WTC11 (cell line): ENCODE data around the gene GPC6. TPM values are rescaled to one million over a fixed set of nuclear protein-coding genes. Genes with fewer than 3 reads are reported as not detected.

Source experiments
- ATAC-seq: fragments of 200-7000 bp; cut with Tn5 transposase; 2 replicates; pipeline ENCODE4 v1.10.0; 2021; ENCODE audit warnings: mild to moderate bottlenecking, moderate library complexity
- CTCF ChIA-PET: fragments of 300-600 bp; sonication (Branson Sonifier 250); formaldehyde crosslinking; loops from one replicate; lab custom pipeline; 2021; ENCODE audit warnings: antibody characterized with exemption; lab: Charles Lee
- POLR2A ChIA-PET: fragments of 350-600 bp; sonication (Branson Sonifier 250); formaldehyde crosslinking; loops from one replicate; lab custom pipeline; 2021; ENCODE audit warnings: antibody characterized with exemption; lab: Charles Lee
- DNase-seq: peaks from one replicate; pipeline ENCODE4 v3.0.0; 2021; ENCODE audit warnings: low spot score
- H3K27ac Mint-ChIP-seq: 2 replicates; pipeline ENCODE4 v1.8.0; 2021; ENCODE audit warnings: mixed read lengths
- H3K27me3 Mint-ChIP-seq: 2 replicates; pipeline ENCODE4 v1.8.0; 2021; ENCODE audit warnings: low read depth, mild to moderate bottlenecking, moderate library complexity, mixed read lengths
- H3K36me3 Mint-ChIP-seq: 2 replicates; pipeline ENCODE4 v1.8.0; 2021; ENCODE audit warnings: mixed read lengths
- H3K4me1 Mint-ChIP-seq: 2 replicates; pipeline ENCODE4 v1.8.0; 2022; ENCODE audit warnings: mixed read lengths
- H3K4me3 Mint-ChIP-seq: 2 replicates; pipeline ENCODE4 v1.8.0; 2021; ENCODE audit warnings: mild to moderate bottlenecking, moderate library complexity, mixed read lengths
- H3K9me3 Mint-ChIP-seq: 2 replicates; pipeline ENCODE4 v1.8.0; 2021; ENCODE audit warnings: mixed read lengths
- EMX1 ChIP-seq: fragments of 250-450 bp; sonication (Bioruptor Pico); IDR thresholded peaks from 2 replicates; pipeline ENCODE4 v1.8.0; 2021; ENCODE audit warnings: mild to moderate bottlenecking
- ESRRA ChIP-seq: sonication (generic); formaldehyde crosslinking; IDR thresholded peaks from 2 replicates; pipeline ENCODE4 v1.8.1; 2022; ENCODE audit warnings: mild to moderate bottlenecking, missing genetic modification reagents, borderline replicate concordance
- GRHL2 ChIP-seq: fragments of 250-450 bp; sonication (Bioruptor Pico); IDR thresholded peaks from 2 replicates; pipeline ENCODE4 v1.8.0; 2022; ENCODE audit warnings: mild to moderate bottlenecking, moderate library complexity; ENCODE audit not compliant: insufficient replicate concordance, severe bottlenecking
- HMGA2 ChIP-seq: fragments of 250-450 bp; sonication (Bioruptor Pico); IDR thresholded peaks from 2 replicates; pipeline ENCODE4 v1.4.0; 2021; ENCODE audit warnings: mild to moderate bottlenecking, moderate library complexity
- NFATC4 ChIP-seq: fragments of 250-450 bp; sonication (Bioruptor Pico); IDR thresholded peaks from 2 replicates; pipeline ENCODE4 v1.9.0; 2021; ENCODE audit warnings: mild to moderate bottlenecking
- NR1H2 ChIP-seq: sonication (generic); formaldehyde crosslinking; IDR thresholded peaks from 2 replicates; pipeline ENCODE4 v1.9.0; 2021; ENCODE audit warnings: mild to moderate bottlenecking, moderate library complexity, missing genetic modification reagents
- NR2C2 ChIP-seq: sonication (generic); formaldehyde crosslinking; IDR thresholded peaks from 2 replicates; pipeline ENCODE4 v1.8.0; 2022; ENCODE audit warnings: mild to moderate bottlenecking, missing genetic modification reagents
- OVOL2 ChIP-seq: fragments of 250-450 bp; sonication (Bioruptor Pico); IDR thresholded peaks from 2 replicates; pipeline ENCODE4 v1.9.0; 2021; ENCODE audit warnings: mild to moderate bottlenecking, borderline replicate concordance
- PRRX2 ChIP-seq: fragments of 250-450 bp; sonication (Bioruptor Pico); IDR thresholded peaks from 2 replicates; pipeline ENCODE4 v1.8.0; 2021; ENCODE audit warnings: mild to moderate bottlenecking
- SOX15 ChIP-seq: fragments of 250-450 bp; sonication (Bioruptor Pico); IDR thresholded peaks from 2 replicates; pipeline ENCODE4 v1.9.0; 2021; ENCODE audit warnings: mild to moderate bottlenecking
- SP1 ChIP-seq: sonication (generic); formaldehyde crosslinking; conservative IDR thresholded peaks from 2 replicates; pipeline ENCODE4 v1.8.1; 2022; ENCODE audit warnings: missing genetic modification reagents
- TEAD4 ChIP-seq: sonication (generic); formaldehyde crosslinking; IDR thresholded peaks from 2 replicates; pipeline ENCODE4 v1.8.0; 2022; ENCODE audit warnings: mild to moderate bottlenecking, missing genetic modification reagents
- ZNF138 ChIP-seq: sonication (generic); formaldehyde crosslinking; conservative IDR thresholded peaks from 2 replicates; pipeline ENCODE4 v1.8.1; 2022; ENCODE audit warnings: mild to moderate bottlenecking, moderate library complexity, missing genetic modification reagents
- ZNF219 ChIP-seq: sonication (generic); formaldehyde crosslinking; IDR thresholded peaks from 2 replicates; pipeline ENCODE4 v1.8.0; 2023; ENCODE audit warnings: missing genetic modification reagents, mild to moderate bottlenecking, borderline replicate concordance
- ZNF263 ChIP-seq: sonication (generic); formaldehyde crosslinking; IDR thresholded peaks from 2 replicates; pipeline ENCODE4 v1.8.1; 2022; ENCODE audit warnings: low read depth, mild to moderate bottlenecking, moderate library complexity, missing genetic modification reagents
- ZNF317 ChIP-seq: sonication (generic); formaldehyde crosslinking; IDR thresholded peaks from 2 replicates; pipeline ENCODE4 v1.8.1; 2023; ENCODE audit warnings: low read depth, mild to moderate bottlenecking, moderate library complexity, missing genetic modification reagents, borderline replicate concordance
- ZNF671 ChIP-seq: fragments of 250-450 bp; sonication (Bioruptor Pico); IDR thresholded peaks from 2 replicates; pipeline ENCODE4 v1.8.0; 2021; ENCODE audit warnings: mild to moderate bottlenecking
- total RNA-seq: library from RNA; stranded (reverse); gene quantifications from 3 replicates; pipeline ENCODE4 v1.2.3, GENCODE V29; 2021
- TF ChIP-seq, protein P1 (sequence below): sonication (generic); formaldehyde crosslinking; IDR thresholded peaks from 2 replicates; pipeline ENCODE4 v1.8.0; 2022; ENCODE audit warnings: mild to moderate bottlenecking, missing genetic modification reagents
- TF ChIP-seq, protein P2 (sequence below): sonication (generic); formaldehyde crosslinking; conservative IDR thresholded peaks from 2 replicates; pipeline ENCODE4 v1.8.1; 2022; ENCODE audit warnings: mild to moderate bottlenecking, missing genetic modification reagents
- TF ChIP-seq, protein P3 (sequence below): sonication (generic); formaldehyde crosslinking; IDR thresholded peaks from 2 replicates; pipeline ENCODE4 v1.8.1; 2023; ENCODE audit warnings: mild to moderate bottlenecking, moderate library complexity, missing genetic modification reagents
- TF ChIP-seq, protein P4 (sequence below): fragments of 250-450 bp; sonication (Bioruptor Pico); IDR thresholded peaks from 2 replicates; pipeline ENCODE4 v1.9.0; 2021; ENCODE audit warnings: mild to moderate bottlenecking
- TF ChIP-seq, protein P5 (sequence below): sonication (generic); formaldehyde crosslinking; IDR thresholded peaks from 2 replicates; pipeline ENCODE4 v1.8.0; 2023; ENCODE audit warnings: missing genetic modification reagents
- TF ChIP-seq, protein P6 (sequence below): fragments of 200-600 bp; IDR thresholded peaks from 2 replicates; pipeline ENCODE4 v1.8.0; 2022; ENCODE audit warnings: antibody characterized with exemption
- TF ChIP-seq, protein P7 (sequence below): fragments of 250-450 bp; sonication (Bioruptor Pico); conservative IDR thresholded peaks from 2 replicates; pipeline ENCODE4 v1.9.0; 2021; ENCODE audit warnings: mild to moderate bottlenecking

GPC6 gene
- total RNA-seq, 1 experiment from 2014 or later: 19.5 TPM

DNA sequence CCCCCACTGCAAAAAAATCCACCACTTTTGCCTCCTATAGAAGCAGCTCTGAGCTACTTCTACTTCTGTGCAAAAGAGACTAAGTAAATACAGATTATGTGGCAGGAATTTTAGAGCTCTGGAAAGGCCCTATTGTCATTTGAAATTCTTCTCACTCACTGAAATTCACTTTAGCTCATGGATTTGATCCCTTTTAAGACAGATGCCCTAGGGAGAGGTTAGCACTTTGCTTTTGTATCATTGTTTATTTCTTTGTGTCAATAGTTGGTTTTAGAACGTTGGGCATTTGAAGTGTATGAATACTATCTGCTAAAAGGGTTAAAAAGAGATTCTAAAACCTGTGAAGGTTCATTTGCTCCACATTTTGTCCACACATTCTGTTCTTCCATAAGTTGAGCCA is 528.7 kb downstream of the GPC6 start:
- DNase-seq (no peak), ATAC-seq (no peak)
- Mint-ChIP-seq H3K27ac (no peak overlapping the region), H3K4me3 (no peak overlapping the region), H3K4me1 (peaks cover 34% of the 10 kb centered on the region), H3K9me3 (no peaks in the 10 kb centered on the region), H3K27me3 (no peaks in the 10 kb centered on the region), H3K36me3 (no peaks in the 10 kb centered on the region)
- TF ChIP-seq, protein P1, sequence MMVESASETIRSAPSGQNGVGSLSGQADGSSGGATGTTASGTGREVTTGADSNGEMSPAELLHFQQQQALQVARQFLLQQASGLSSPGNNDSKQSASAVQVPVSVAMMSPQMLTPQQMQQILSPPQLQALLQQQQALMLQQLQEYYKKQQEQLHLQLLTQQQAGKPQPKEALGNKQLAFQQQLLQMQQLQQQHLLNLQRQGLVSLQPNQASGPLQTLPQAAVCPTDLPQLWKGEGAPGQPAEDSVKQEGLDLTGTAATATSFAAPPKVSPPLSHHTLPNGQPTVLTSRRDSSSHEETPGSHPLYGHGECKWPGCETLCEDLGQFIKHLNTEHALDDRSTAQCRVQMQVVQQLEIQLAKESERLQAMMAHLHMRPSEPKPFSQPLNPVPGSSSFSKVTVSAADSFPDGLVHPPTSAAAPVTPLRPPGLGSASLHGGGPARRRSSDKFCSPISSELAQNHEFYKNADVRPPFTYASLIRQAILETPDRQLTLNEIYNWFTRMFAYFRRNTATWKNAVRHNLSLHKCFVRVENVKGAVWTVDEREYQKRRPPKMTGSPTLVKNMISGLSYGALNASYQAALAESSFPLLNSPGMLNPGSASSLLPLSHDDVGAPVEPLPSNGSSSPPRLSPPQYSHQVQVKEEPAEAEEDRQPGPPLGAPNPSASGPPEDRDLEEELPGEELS (CRISPR knock-in tag): no peak
- no peak for TF ChIP-seq HMGA2
- no peak for TF ChIP-seq NR1H2 (CRISPR knock-in tag)
- ChIA-PET POLR2A (interaction anchor here (0.6 kb wide), 1 partner anchor 1162 kb away, joined by 3 read pairs; no protein-coding TSS in a partner anchor), CTCF (no interaction called here)

DNA sequence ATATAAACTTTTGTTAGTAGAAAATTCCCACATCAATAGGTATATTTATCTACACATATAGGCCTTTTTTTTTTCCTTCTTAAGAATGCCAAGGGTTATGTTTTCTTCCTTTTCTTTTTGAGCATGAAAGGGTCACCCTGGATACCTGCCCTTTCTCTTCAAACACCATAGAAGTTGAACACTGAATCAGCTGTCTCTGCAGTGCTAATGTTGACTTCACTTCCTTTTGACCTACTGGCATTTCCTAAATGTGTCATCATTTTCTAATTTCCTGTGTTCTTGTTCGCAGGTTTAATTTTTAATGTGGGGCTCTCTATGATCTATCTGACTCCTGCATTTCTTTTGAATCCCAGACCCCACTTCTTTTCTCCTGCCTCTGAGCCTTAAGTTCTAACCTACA is 532.0 kb downstream of the GPC6 start:
- DNase-seq (no peak), ATAC-seq (no peak)
- peaks cover 18% of the 10 kb centered on the region for H3K36me3 Mint-ChIP-seq
- no peak overlapping the region for H3K4me3 Mint-ChIP-seq
- H3K9me3 Mint-ChIP-seq: peaks cover 19% of the 10 kb centered on the region
- peaks cover 24% of the 10 kb centered on the region for H3K4me1 Mint-ChIP-seq
- H3K27ac Mint-ChIP-seq: 0 out of 2 replicates have a peak overlapping the region, but pooled peaks have one; percentile 4
- H3K27me3 Mint-ChIP-seq: no peaks in the 10 kb centered on the region
- CTCF ChIA-PET: no interaction called here
- TF ChIP-seq ZNF138 (CRISPR knock-in tag) (no peak), ZNF671 (CRISPR knock-in tag) (no peak), ZNF263 (CRISPR knock-in tag) (no peak), NR2C2 (CRISPR knock-in tag) (no peak), GRHL2 (no peak), SOX15 (CRISPR knock-in tag) (no peak), PRRX2 (no peak)
- TF ChIP-seq, protein P2, sequence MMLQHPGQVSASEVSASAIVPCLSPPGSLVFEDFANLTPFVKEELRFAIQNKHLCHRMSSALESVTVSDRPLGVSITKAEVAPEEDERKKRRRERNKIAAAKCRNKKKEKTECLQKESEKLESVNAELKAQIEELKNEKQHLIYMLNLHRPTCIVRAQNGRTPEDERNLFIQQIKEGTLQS (CRISPR knock-in tag): no peak
- POLR2A ChIA-PET: no interaction called here

DNA sequence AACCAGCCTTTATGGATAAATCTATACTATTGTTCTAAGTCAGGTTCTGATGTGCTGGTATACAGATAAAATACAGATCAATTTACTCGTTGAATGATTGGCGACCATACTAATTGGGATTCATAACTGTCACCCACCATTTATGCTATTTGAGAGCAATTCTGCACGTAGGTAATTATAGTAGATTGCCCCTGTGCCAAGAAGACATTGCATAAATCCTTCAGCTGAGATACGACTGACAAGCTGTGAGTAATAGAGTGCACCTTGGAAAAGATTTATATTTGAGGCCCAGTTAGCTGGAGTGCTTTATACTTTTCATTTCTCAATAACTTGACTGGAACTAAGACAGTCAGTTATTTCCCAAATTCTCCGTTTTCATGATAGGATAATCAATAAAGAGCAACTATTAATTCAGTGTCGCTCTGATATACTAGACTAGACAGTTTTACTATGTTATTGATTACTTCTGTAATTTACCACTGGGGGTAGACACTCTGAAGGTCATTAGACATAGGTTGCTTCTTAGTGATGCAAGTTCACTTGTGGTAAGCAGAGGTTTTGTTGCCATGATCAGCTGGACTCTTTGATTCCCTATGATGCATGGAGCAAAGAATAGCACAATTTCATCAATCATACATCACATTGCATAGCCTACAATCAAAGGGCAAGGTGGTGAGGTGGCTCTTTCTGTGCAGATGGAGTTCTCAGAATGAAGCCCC is 536.3 kb downstream of the GPC6 start:
- CTCF ChIA-PET: no interaction called here
- no peak for ATAC-seq
- POLR2A ChIA-PET: no interaction called here

More for the DNA sequence above, 536.3 kb downstream of the GPC6 start:
- Mint-ChIP-seq H3K4me1 (peaks cover 16% of the 10 kb centered on the region), H3K36me3 (peaks cover 22% of the 10 kb centered on the region), H3K27me3 (no peaks in the 10 kb centered on the region), H3K4me3 (no peak overlapping the region), H3K9me3 (peaks cover 25% of the 10 kb centered on the region), H3K27ac (no peak overlapping the region)
- DNase-seq: no peak
- TF ChIP-seq, protein P3, sequence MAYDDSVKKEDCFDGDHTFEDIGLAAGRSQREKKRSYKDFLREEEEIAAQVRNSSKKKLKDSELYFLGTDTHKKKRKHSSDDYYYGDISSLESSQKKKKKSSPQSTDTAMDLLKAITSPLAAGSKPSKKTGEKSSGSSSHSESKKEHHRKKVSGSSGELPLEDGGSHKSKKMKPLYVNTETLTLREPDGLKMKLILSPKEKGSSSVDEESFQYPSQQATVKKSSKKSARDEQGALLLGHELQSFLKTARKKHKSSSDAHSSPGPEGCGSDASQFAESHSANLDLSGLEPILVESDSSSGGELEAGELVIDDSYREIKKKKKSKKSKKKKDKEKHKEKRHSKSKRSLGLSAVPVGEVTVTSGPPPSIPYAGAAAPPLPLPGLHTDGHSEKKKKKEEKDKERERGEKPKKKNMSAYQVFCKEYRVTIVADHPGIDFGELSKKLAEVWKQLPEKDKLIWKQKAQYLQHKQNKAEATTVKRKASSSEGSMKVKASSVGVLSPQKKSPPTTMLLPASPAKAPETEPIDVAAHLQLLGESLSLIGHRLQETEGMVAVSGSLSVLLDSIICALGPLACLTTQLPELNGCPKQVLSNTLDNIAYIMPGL (CRISPR knock-in tag): no peak
- TF ChIP-seq GRHL2 (no peak), ZNF317 (CRISPR knock-in tag) (no peak), EMX1 (CRISPR knock-in tag) (no peak), ESRRA (no peak), NFATC4 (CRISPR knock-in tag) (no peak), SP1 (CRISPR knock-in tag) (no peak), ZNF219 (CRISPR knock-in tag) (no peak), OVOL2 (no peak), TEAD4 (CRISPR knock-in tag) (no peak)
- TF ChIP-seq, protein P4, sequence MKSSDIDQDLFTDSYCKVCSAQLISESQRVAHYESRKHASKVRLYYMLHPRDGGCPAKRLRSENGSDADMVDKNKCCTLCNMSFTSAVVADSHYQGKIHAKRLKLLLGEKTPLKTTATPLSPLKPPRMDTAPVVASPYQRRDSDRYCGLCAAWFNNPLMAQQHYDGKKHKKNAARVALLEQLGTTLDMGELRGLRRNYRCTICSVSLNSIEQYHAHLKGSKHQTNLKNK (CRISPR knock-in tag): no peak
- TF ChIP-seq, protein P5, sequence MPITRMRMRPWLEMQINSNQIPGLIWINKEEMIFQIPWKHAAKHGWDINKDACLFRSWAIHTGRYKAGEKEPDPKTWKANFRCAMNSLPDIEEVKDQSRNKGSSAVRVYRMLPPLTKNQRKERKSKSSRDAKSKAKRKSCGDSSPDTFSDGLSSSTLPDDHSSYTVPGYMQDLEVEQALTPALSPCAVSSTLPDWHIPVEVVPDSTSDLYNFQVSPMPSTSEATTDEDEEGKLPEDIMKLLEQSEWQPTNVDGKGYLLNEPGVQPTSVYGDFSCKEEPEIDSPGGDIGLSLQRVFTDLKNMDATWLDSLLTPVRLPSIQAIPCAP (CRISPR knock-in tag): no peak
- TF ChIP-seq, protein P6, sequence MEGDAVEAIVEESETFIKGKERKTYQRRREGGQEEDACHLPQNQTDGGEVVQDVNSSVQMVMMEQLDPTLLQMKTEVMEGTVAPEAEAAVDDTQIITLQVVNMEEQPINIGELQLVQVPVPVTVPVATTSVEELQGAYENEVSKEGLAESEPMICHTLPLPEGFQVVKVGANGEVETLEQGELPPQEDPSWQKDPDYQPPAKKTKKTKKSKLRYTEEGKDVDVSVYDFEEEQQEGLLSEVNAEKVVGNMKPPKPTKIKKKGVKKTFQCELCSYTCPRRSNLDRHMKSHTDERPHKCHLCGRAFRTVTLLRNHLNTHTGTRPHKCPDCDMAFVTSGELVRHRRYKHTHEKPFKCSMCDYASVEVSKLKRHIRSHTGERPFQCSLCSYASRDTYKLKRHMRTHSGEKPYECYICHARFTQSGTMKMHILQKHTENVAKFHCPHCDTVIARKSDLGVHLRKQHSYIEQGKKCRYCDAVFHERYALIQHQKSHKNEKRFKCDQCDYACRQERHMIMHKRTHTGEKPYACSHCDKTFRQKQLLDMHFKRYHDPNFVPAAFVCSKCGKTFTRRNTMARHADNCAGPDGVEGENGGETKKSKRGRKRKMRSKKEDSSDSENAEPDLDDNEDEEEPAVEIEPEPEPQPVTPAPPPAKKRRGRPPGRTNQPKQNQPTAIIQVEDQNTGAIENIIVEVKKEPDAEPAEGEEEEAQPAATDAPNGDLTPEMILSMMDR: no peak
- TF ChIP-seq, protein P7, sequence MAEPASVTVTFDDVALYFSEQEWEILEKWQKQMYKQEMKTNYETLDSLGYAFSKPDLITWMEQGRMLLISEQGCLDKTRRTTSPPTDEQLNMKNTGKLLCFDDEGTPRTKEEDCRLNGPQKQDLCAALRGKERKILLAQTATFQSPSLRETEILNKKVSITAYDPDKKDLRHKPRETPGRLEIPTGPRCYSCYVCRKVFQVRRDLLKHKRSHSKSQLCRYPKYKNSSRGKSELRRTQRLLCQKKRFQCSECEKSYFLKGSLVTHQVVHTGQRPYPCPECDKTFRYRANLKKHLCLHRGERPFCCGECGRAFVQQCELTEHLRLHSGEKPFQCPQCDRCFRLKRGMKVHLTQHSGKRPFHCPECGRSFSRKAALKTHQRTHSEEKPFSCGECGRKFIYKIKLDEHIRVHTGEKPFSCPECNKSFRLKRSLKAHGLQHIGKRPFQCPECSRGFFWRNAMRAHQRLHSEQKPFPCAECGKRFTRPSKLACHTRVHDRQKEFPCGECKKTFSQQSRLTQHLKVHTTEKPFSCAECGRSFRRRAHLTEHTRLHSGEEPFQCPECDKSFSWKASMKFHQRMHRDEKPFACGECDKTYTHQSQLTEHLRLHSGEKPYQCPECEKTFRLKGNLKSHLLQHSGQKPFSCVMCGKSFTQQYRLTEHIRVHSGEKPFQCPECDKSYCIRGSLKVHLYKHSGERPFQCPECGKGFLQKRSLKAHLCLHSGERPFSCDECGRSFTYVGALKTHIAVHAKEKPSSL: no peak
